ENCODE data around the gene F2RL3.

- TF ChIP-seq CTCF (conservative IDR thresholded peaks at IDR 0.05) = no peak
- TF ChIP-seq ZFX (IDR thresholded peaks at IDR 0.05) = no peak
These were observed 6.8 kb downstream of the F2RL3 start for GRCh38 chr19:16895467-16896145.

All from C4-2B (cell line).